Tibial nerve (tissue), 4 donors: Measurements from ENCODE around the gene MAPK8IP1. TPM values are rescaled to one million over a fixed set of nuclear protein-coding genes. Genes with fewer than 3 reads are reported as not detected.

Source experiments
- DNase-seq, 2 donors: peaks; one replicate each; pipeline ENCODE4 v3.0.0-alpha.2; 2019; ENCODE audit warnings: low spot score in 2 of 2
- H3K27ac ChIP-seq, 4 donors: fragments of 200-600 bp; sonication (generic) in 3 of 4; one replicate each; pipeline ENCODE4 v1.5.1; 2017 to 2019; ENCODE audit warnings: mild to moderate bottlenecking in 1 of 4
- H3K27me3 ChIP-seq, 2 donors: fragments of 200-600 bp; sonication (generic) in 1 of 2; one replicate each; pipeline versions ENCODE4 v1.5.1 to v1.6.0; 2017 to 2019
- H3K36me3 ChIP-seq, 3 donors: fragments of 200-600 bp; sonication (generic); one replicate each; pipeline ENCODE4 v1.5.1; 2018 to 2019
- H3K4me1 ChIP-seq, 4 donors: fragments of 200-600 bp; sonication (generic) in 3 of 4; one replicate each; pipeline ENCODE4 v1.5.1; 2017 to 2019
- H3K4me3 ChIP-seq, 4 donors: fragments of 200-600 bp; sonication (generic) in 3 of 4; one replicate each; pipeline ENCODE4 v1.5.1; 2017 to 2019; ENCODE audit warnings: mild to moderate bottlenecking in 1 of 4, moderate library complexity in 1 of 4
- H3K9me3 ChIP-seq, 4 donors: fragments of 200-600 bp; sonication (generic) in 3 of 4; one replicate each; pipeline ENCODE4 v1.5.1; 2017 to 2019
- CTCF ChIP-seq, 5 experiments: fragments of 200-600 bp in 3 of 5; fragments of 450-650 bp in 2 of 5; sonication (generic) in 3 of 5; IDR thresholded peaks; one replicate each; pipeline ENCODE4 v1.5.1; 2016 to 2019; ENCODE audit warnings: antibody characterized with exemption in 5 of 5, mild to moderate bottlenecking in 3 of 5, moderate library complexity in 2 of 5
- EP300 ChIP-seq, 2 donors: sonication (generic); formaldehyde crosslinking; IDR thresholded peaks; one replicate each; pipeline ENCODE4 v1.6.1; 2017; ENCODE audit warnings: antibody characterized with exemption in 2 of 2, mild to moderate bottlenecking in 1 of 2
- POLR2A ChIP-seq, 2 donors: fragments of 450-650 bp; IDR thresholded peaks; one replicate each; pipeline ENCODE4 v1.6.1; 2017; ENCODE audit warnings: antibody characterized with exemption in 2 of 2, mild to moderate bottlenecking in 2 of 2, moderate library complexity in 2 of 2
- WGBS, 2 donors: methylation state at CpG; one replicate each; pipeline ENCODE4 v1.1.5; 2018; 5-methylcytosine and 5-hydroxymethylcytosine counted together
- total RNA-seq, 4 donors: library from RNA; depleted of rRNA; stranded (reverse); fragments of >200 nt; gene quantifications; one replicate each; pipeline ENCODE4 v1.1.0, GENCODE V29; 2016

MAPK8IP1 gene
- total RNA-seq, 4 donors from 2014 or later, result 165 to 298 (median 230) TPM

GRCh38 chr11:45920531-45921477 lies 35.4 kb downstream of the MAPK8IP1 start:
- TF ChIP-seq CTCF (IDR thresholded peaks at IDR 0.05), result no peak
- peaks cover 0 to 3% (median 0%) of the 10 kb centered on the region in 3 donors for H3K36me3 ChIP-seq
- no peaks in the 10 kb centered on the region for H3K9me3 ChIP-seq
- WGBS, 2 donors, result 79 to 83% methylated on average over 5 to 6 of the region's 6 CpGs
- no peak overlapping the region for H3K4me3 ChIP-seq
- no peak overlapping the region for H3K27ac ChIP-seq
- peaks cover 0 to 40% (median 26%) of the 10 kb centered on the region in 4 donors for H3K4me1 ChIP-seq
- DNase-seq, result no peak
- H3K27me3 ChIP-seq, result peaks cover 0 to 35% of the 10 kb centered on the region in 2 donors

- H3K27me3 ChIP-seq, result peaks cover 0 to 35% of the 10 kb centered on the region in 2 donors
- peak overlapping the region; percentile 9 to 43 (median 30) for H3K4me3 ChIP-seq
- H3K4me1 ChIP-seq, result peaks cover 0 to 30% (median 20%) of the 10 kb centered on the region in 4 donors
- H3K9me3 ChIP-seq, result no peaks in the 10 kb centered on the region
- DNase-seq, result no peak
- 21 to 30% methylated on average over 35 to 52 of the region's 54 CpGs for WGBS, 2 donors
- no peak for TF ChIP-seq EP300 (IDR thresholded peaks at IDR 0.05)
- TF ChIP-seq CTCF (IDR thresholded peaks at IDR 0.05), result no peak
- no peak for TF ChIP-seq POLR2A (IDR thresholded peaks at IDR 0.05)
- H3K27ac ChIP-seq, result peak overlapping the region in 2 of 4 donors; percentile 18 to 29
- H3K36me3 ChIP-seq, result no peaks in the 10 kb centered on the region
Measured at GRCh38 chr11:45921561-45922424, 36.3 kb downstream of the MAPK8IP1 start.

- Histone ChIP-seq H3K4me1 (peaks cover 0 to 24% (median 15%) of the 10 kb centered on the region in 4 donors), H3K27me3 (peaks cover 0 to 35% of the 10 kb centered on the region in 2 donors), H3K27ac (peak within 1 kb of the TSS in 2 of 4 donors; percentile 18 to 29), H3K4me3 (peak within 1 kb of the TSS; percentile 9 to 43 (median 30)), H3K9me3 (no peaks in the 10 kb centered on the region), H3K36me3 (no peaks in the 10 kb centered on the region)
- 2 to 16% methylated on average over 13 to 31 of the region's 73 CpGs for WGBS, 2 donors
- DNase-seq, result no peak
- TF ChIP-seq EP300 (IDR thresholded peaks at IDR 0.05) (no peak), POLR2A (IDR thresholded peaks at IDR 0.05) (no peak), CTCF (IDR thresholded peaks at IDR 0.05) (no peak)
Measured at GRCh38 chr11:45922425-45923082, 37.1 kb downstream of the MAPK8IP1 start, which contains the start of gene LARGE2. TSS of gene LARGE2 (plus strand) at chr11:45922656. CDS start at chr11:45922883, 227 bp downstream.

- WGBS, 2 donors, result 81 to 83% methylated on average over 22 of the region's 22 CpGs
- Histone ChIP-seq H3K4me3 (no peak overlapping the region), H3K36me3 (no peaks in the 10 kb centered on the region), H3K27me3 (peaks cover 0 to 35% of the 10 kb centered on the region in 2 donors), H3K27ac (no peak overlapping the region), H3K9me3 (no peaks in the 10 kb centered on the region), H3K4me1 (peaks cover 0 to 23% (median 14%) of the 10 kb centered on the region in 4 donors)
- TF ChIP-seq POLR2A (IDR thresholded peaks at IDR 0.05) (no peak), EP300 (IDR thresholded peaks at IDR 0.05) (no peak), CTCF (IDR thresholded peaks at IDR 0.05) (no peak)
- peak in 1 of 2 donors; percentile 11 for DNase-seq
Measured at GRCh38 chr11:45924036-45924915, 38.8 kb downstream of the MAPK8IP1 start.
